ENCODE data around the gene FOXK2. TPM values are rescaled to one million over a fixed set of nuclear protein-coding genes. Genes with fewer than 3 reads are reported as not detected.
A peak's percentile ranks its signal among the peaks of the same experiment; 100 is the strongest.

FOXK2 gene
- total RNA-seq, 1 donor from 2014 or later, result 55.5 TPM

- intact Hi-C loops (cut with DNase I), result no loop called here
- no peaks in the 10 kb centered on the region for H3K4me1 ChIP-seq
- peaks cover 0 to 58% of the 10 kb centered on the region in 2 donors for H3K36me3 ChIP-seq
- TF ChIP-seq POLR2AphosphoS5 (IDR thresholded peaks at IDR 0.05; ENCODE audit: insufficient read depth in 1 of 2, low read depth in 1 of 2) (no peak), POLR2A (IDR thresholded peaks at IDR 0.05) (no peak), CTCF (IDR thresholded peaks at IDR 0.05) (no peak)
- no peaks in the 10 kb centered on the region for H3K27me3 ChIP-seq
- no peak overlapping the region for H3K4me3 ChIP-seq
- H3K9me3 ChIP-seq, result no peaks in the 10 kb centered on the region
- DNase-seq (ENCODE audit: extremely low spot score in 2 of 2), result no peak
- H3K27ac ChIP-seq, result no peak overlapping the region
Observed at GRCh38 chr17:82477934-82478333, 41.6 kb upstream of the FOXK2 start.

GRCh38 chr17:82479602-82480001, 39.9 kb upstream of the FOXK2 start:
- peaks cover 0 to 66% of the 10 kb centered on the region in 2 donors for H3K36me3 ChIP-seq
- H3K27me3 ChIP-seq, result no peaks in the 10 kb centered on the region
- no peak for DNase-seq (ENCODE audit: extremely low spot score in 2 of 2)
- TF ChIP-seq POLR2A (IDR thresholded peaks at IDR 0.05) (no peak), POLR2AphosphoS5 (IDR thresholded peaks at IDR 0.05; ENCODE audit: insufficient read depth in 1 of 2, low read depth in 1 of 2) (no peak)
- intact Hi-C loops (cut with DNase I), result no loop called here
- H3K9me3 ChIP-seq, result no peaks in the 10 kb centered on the region
- no peaks in the 10 kb centered on the region for H3K4me1 ChIP-seq
- no peak overlapping the region for H3K27ac ChIP-seq
- no peak overlapping the region for H3K4me3 ChIP-seq

GRCh38 chr17:82480318-82480717, 39.2 kb upstream of the FOXK2 start:
- Histone ChIP-seq H3K9me3 (no peaks in the 10 kb centered on the region), H3K27ac (no peak overlapping the region), H3K27me3 (no peaks in the 10 kb centered on the region), H3K36me3 (peaks cover 0 to 73% of the 10 kb centered on the region in 2 donors), H3K4me3 (no peak overlapping the region), H3K4me1 (no peaks in the 10 kb centered on the region)
- TF ChIP-seq POLR2A (IDR thresholded peaks at IDR 0.05) (no peak), CTCF (IDR thresholded peaks at IDR 0.05) (no peak), POLR2AphosphoS5 (IDR thresholded peaks at IDR 0.05; ENCODE audit: insufficient read depth in 1 of 2, low read depth in 1 of 2) (no peak)
- intact Hi-C loops (cut with DNase I), result no loop called here
- DNase-seq (ENCODE audit: extremely low spot score in 2 of 2), result no peak

- no peak for TF ChIP-seq POLR2A (IDR thresholded peaks at IDR 0.05)
- TF ChIP-seq POLR2AphosphoS5 (IDR thresholded peaks at IDR 0.05; ENCODE audit: insufficient read depth in 1 of 2, low read depth in 1 of 2), result no peak
- no peaks in the 10 kb centered on the region for H3K4me1 ChIP-seq
- H3K4me3 ChIP-seq, result no peak overlapping the region
- peaks cover 0 to 80% of the 10 kb centered on the region in 2 donors for H3K36me3 ChIP-seq
- no peak overlapping the region for H3K27ac ChIP-seq
- intact Hi-C loops (cut with DNase I), result no loop called here
- DNase-seq (ENCODE audit: extremely low spot score in 2 of 2), result no peak
- no peaks in the 10 kb centered on the region for H3K27me3 ChIP-seq
- H3K9me3 ChIP-seq, result no peaks in the 10 kb centered on the region
Observed at GRCh38 chr17:82483204-82483660, 36.3 kb upstream of the FOXK2 start.

GRCh38 chr17:82483836-82484235, 35.7 kb upstream of the FOXK2 start:
- H3K27ac ChIP-seq, result no peak overlapping the region
- H3K36me3 ChIP-seq, result peaks cover 0 to 74% of the 10 kb centered on the region in 2 donors
- intact Hi-C loops (cut with DNase I), result no loop called here
- no peak for TF ChIP-seq POLR2AphosphoS5 (IDR thresholded peaks at IDR 0.05; ENCODE audit: insufficient read depth in 1 of 2, low read depth in 1 of 2)
- no peak overlapping the region for H3K4me3 ChIP-seq
- DNase-seq (ENCODE audit: extremely low spot score in 2 of 2), result no peak
- H3K9me3 ChIP-seq, result no peaks in the 10 kb centered on the region
- H3K4me1 ChIP-seq, result no peaks in the 10 kb centered on the region
- H3K27me3 ChIP-seq, result no peaks in the 10 kb centered on the region

- peak in 1 of 2 donors; percentile 86 for DNase-seq (ENCODE audit: extremely low spot score in 2 of 2)
- Histone ChIP-seq H3K27ac (no peak overlapping the region), H3K4me3 (no peak overlapping the region), H3K36me3 (peaks cover 0 to 47% of the 10 kb centered on the region in 2 donors), H3K9me3 (no peaks in the 10 kb centered on the region), H3K27me3 (no peaks in the 10 kb centered on the region), H3K4me1 (peaks cover 7% of the 10 kb centered on the region)
- intact Hi-C loops (cut with DNase I), result loop anchor here (5.0 kb wide), 1 partner anchor 461 kb away; no protein-coding TSS in a partner anchor
- no peak for TF ChIP-seq POLR2A (IDR thresholded peaks at IDR 0.05)
- no peak for TF ChIP-seq POLR2AphosphoS5 (IDR thresholded peaks at IDR 0.05; ENCODE audit: insufficient read depth in 1 of 2, low read depth in 1 of 2)
- no peak for TF ChIP-seq CTCF (IDR thresholded peaks at IDR 0.05)
Observed at GRCh38 chr17:82486231-82487094, 33.1 kb upstream of the FOXK2 start.
